B cell (primary cell): ENCODE results near the gene EP400. TPM values are rescaled to one million over a fixed set of nuclear protein-coding genes. Genes with fewer than 3 reads are reported as not detected.
A peak's percentile ranks its signal among the peaks of the same experiment; 100 is the strongest.

Experiments
- ATAC-seq: fragments of 200-7000 bp; cut with Tn5 transposase; one replicate; pipeline ENCODE4 v1.10.0; 2021; ENCODE audit warnings: low read depth, mild to moderate bottlenecking, moderate number of reproducible peaks, moderate library complexity
- CTCF ChIA-PET: fragments of 350-600 bp; sonication (Branson Sonifier 250); formaldehyde crosslinking; loops from one replicate; lab custom pipeline; 2021; ENCODE audit warnings: antibody characterized with exemption, inconsistent platforms; lab: Charles Lee
- POLR2A ChIA-PET: fragments of 350-600 bp; sonication (Branson Sonifier 250); formaldehyde crosslinking; loops from one replicate; lab custom pipeline; 2021; ENCODE audit warnings: antibody characterized with exemption; lab: Charles Lee
- DNase-seq: peaks from one replicate; pipeline ENCODE4 v3.0.0; 2013
- H2AFZ ChIP-seq: 2 replicates; pipeline ENCODE4 v1.6.1; 2012; ENCODE audit warnings: mild to moderate bottlenecking, low read depth, low read length; ENCODE audit not compliant: insufficient read depth, poor library complexity, severe bottlenecking
- H3K27ac ChIP-seq, 2 donors: 1 replicate in 1 of 2; 2 replicates in 1 of 2; pipeline ENCODE4 v1.5.1; 2012 to 2013; ENCODE audit warnings: low read length in 2 of 2, mild to moderate bottlenecking in 2 of 2, moderate library complexity in 1 of 2
- H3K27me3 ChIP-seq, 4 experiments: fragments of 200-600 bp in 1 of 4; sonication (generic) in 1 of 4; replicated peaks in 1 of 4; 1 replicate in 2 of 4; 2 replicates in 2 of 4; pipeline versions ENCODE4 v1.6.1 to v1.7.0; 2013 to 2016; ENCODE audit warnings: low read length in 3 of 4, mild to moderate bottlenecking in 2 of 4, mixed read lengths in 1 of 4, moderate library complexity in 1 of 4; ENCODE audit not compliant: insufficient read depth in 4 of 4, control insufficient read depth in 3 of 4; ENCODE audit errors: control extremely low read depth in 1 of 4
- H3K36me3 ChIP-seq, 2 experiments: replicated peaks in 1 of 2; 1 replicate in 1 of 2; 2 replicates in 1 of 2; pipeline versions ENCODE4 v1.6.1 to v1.7.1; 2013; ENCODE audit warnings: low read length in 1 of 2; ENCODE audit not compliant: insufficient read depth in 2 of 2, control insufficient read depth in 1 of 2; ENCODE audit errors: control extremely low read depth in 1 of 2, extremely low read depth in 1 of 2
- H3K4me1 ChIP-seq, 2 donors: fragments of 200-600 bp in 1 of 2; sonication (generic) in 1 of 2; 1 replicate in 1 of 2; 2 replicates in 1 of 2; pipeline versions ENCODE4 v1.5.1 to v1.6.1; 2013 to 2017; ENCODE audit warnings: low read length in 2 of 2; ENCODE audit not compliant: control insufficient read depth in 2 of 2, insufficient read depth in 2 of 2
- H3K4me2 ChIP-seq: replicated peaks from 2 replicates; pipeline ENCODE3; 2012; ENCODE audit warnings: mild to moderate bottlenecking, low read depth, low read length; ENCODE audit not compliant: poor library complexity, severe bottlenecking
- H3K4me3 ChIP-seq, 5 experiments: fragments of 200-600 bp in 1 of 5; sonication (generic) in 1 of 5; 1 replicate in 3 of 5; 2 replicates in 2 of 5; pipeline versions ENCODE4 v1.5.1 to v1.7.0; 2011 to 2016; ENCODE audit warnings: low read length in 4 of 5, mild to moderate bottlenecking in 4 of 5, low read depth in 2 of 5, control low read depth in 1 of 5, moderate library complexity in 1 of 5; ENCODE audit not compliant: insufficient read depth in 1 of 5; ENCODE audit errors: control extremely low read depth in 1 of 5, extremely low read depth in 1 of 5
- H3K79me2 ChIP-seq: fragments of 200-600 bp; sonication (generic); one replicate; pipeline ENCODE4 v1.6.0; 2016; ENCODE audit warnings: low read length; ENCODE audit not compliant: control insufficient read depth, insufficient read depth
- H3K9ac ChIP-seq: fragments of 200-600 bp; sonication (generic); 2 replicates; pipeline ENCODE4 v1.6.1; 2017; ENCODE audit warnings: mild to moderate bottlenecking, low read length, moderate library complexity
- H3K9me3 ChIP-seq, 3 donors: one replicate each; pipeline versions ENCODE4 v1.6.1 to v1.7.1; 2013; ENCODE audit warnings: low read length in 2 of 3; ENCODE audit not compliant: control insufficient read depth in 2 of 3, insufficient read depth in 1 of 3; ENCODE audit errors: control extremely low read depth in 1 of 3
- H4K20me1 ChIP-seq: 2 replicates; pipeline ENCODE4 v1.6.0; 2012; ENCODE audit warnings: mild to moderate bottlenecking, low read length; ENCODE audit not compliant: insufficient read depth, control insufficient read depth, poor library complexity, severe bottlenecking
- H3K27ac Mint-ChIP-seq: one replicate; pipeline ENCODE4 v1.8.0; 2021; ENCODE audit warnings: mixed read lengths
- H3K27me3 Mint-ChIP-seq: one replicate; pipeline ENCODE4 v1.8.0; 2021; ENCODE audit warnings: mixed read lengths
- H3K4me1 Mint-ChIP-seq: one replicate; pipeline ENCODE4 v1.8.0; 2021; ENCODE audit warnings: mixed read lengths
- H3K4me3 Mint-ChIP-seq: one replicate; pipeline ENCODE4 v1.8.0; 2021; ENCODE audit warnings: mixed read lengths
- H3K9me3 Mint-ChIP-seq: one replicate; pipeline ENCODE4 v1.8.0; 2022; ENCODE audit warnings: mixed read lengths; ENCODE audit not compliant: insufficient read depth
- CTCF ChIP-seq: fragments of 200-600 bp; IDR thresholded peaks from one replicate; pipeline ENCODE4 v1.8.0; 2022; ENCODE audit warnings: antibody characterized with exemption, mild to moderate bottlenecking
- EZH2 ChIP-seq: IDR thresholded peaks from 2 replicates; pipeline ENCODE4 v1.6.1; 2012; ENCODE audit warnings: borderline replicate concordance, low read depth, mild to moderate bottlenecking, moderate library complexity, low read length; ENCODE audit not compliant: insufficient read depth, poor library complexity, severe bottlenecking
- WGBS: methylation state at CpG from one replicate; pipeline ENCODE4 v1.1.5; 2013; ENCODE audit warnings: missing lambda C conversion rate; ENCODE audit not compliant: insufficient coverage; 5-methylcytosine and 5-hydroxymethylcytosine counted together
- intact Hi-C: fragments of 100-400 bp; cut with micrococcal nuclease; formaldehyde crosslinking; loops from one replicate; pipeline ENCODE4 v1.10.0; 2022
- polyA plus RNA-seq: library from polyadenylated mRNA; depleted of rRNA; stranded (reverse); fragments of >200 nt; gene quantifications from 2 replicates; pipeline ENCODE4 v1.2.3, GENCODE V29; 2012
- total RNA-seq, 2 donors: library from RNA; stranded (reverse); fragments of 120-200 nt in 1 of 2; gene quantifications; 1 replicate in 1 of 2; 2 replicates in 1 of 2; pipeline versions ENCODE4 v1.2.3 to v1.2.4, GENCODE V29; 2013 to 2022

EP400 gene
- total and polyA plus RNA-seq, 2 donors (not counting 1 experiment from before 2014, with no cell fraction given): 17.3 to 82.2 TPM

GRCh38 chr12:131901431-131902331, 48.1 kb upstream of the EP400 start:
- no peak overlapping the region for H3K4me3 ChIP-seq
- CTCF ChIA-PET: interaction anchor here (1.1 kb wide), 1 partner anchor 28 kb away, joined by 3 read pairs; no protein-coding TSS in a partner anchor
- peaks cover 83% of the 10 kb centered on the region for H4K20me1 ChIP-seq
- Mint-ChIP-seq H3K27me3 (no peaks in the 10 kb centered on the region), H3K27ac (no peak overlapping the region), H3K4me1 (peaks cover 20% of the 10 kb centered on the region), H3K9me3 (no peaks in the 10 kb centered on the region), H3K4me3 (no peak overlapping the region)
- DNase-seq (peak; percentile 3), ATAC-seq (no peak)
- no peak overlapping the region for H3K9ac ChIP-seq
- peaks cover 81% of the 10 kb centered on the region for H3K79me2 ChIP-seq
- H2AFZ ChIP-seq: no peak overlapping the region
- intact Hi-C loops: no loop called here
- peaks cover 2 to 7% of the 10 kb centered on the region in 2 experiments for H3K36me3 ChIP-seq
- H3K4me1 ChIP-seq: peaks cover 4 to 5% of the 10 kb centered on the region in 2 donors
- H3K4me2 ChIP-seq: no peak overlapping the region
- H3K27me3 ChIP-seq: no peaks in the 10 kb centered on the region
- no peaks in the 10 kb centered on the region for H3K9me3 ChIP-seq
- H3K27ac ChIP-seq: no peak overlapping the region
- POLR2A ChIA-PET: no interaction called here
- no peak for TF ChIP-seq CTCF
- no peak for TF ChIP-seq EZH2
- WGBS: 94% methylated on average over 27 of the region's 30 CpGs
